PC-3 (cell line): ENCODE measurements around the gene KIAA1614. TPM values are rescaled to one million over a fixed set of nuclear protein-coding genes. Genes with fewer than 3 reads are reported as not detected.

Experiments used
- ATAC-seq: fragments of 200-7000 bp; cut with Tn5 transposase; 2 replicates; pipeline ENCODE4 v1.9.1; 2020; ENCODE audit warnings: mild to moderate bottlenecking, moderate library complexity
- BruUV-seq: library from RNA; stranded (reverse); fragments of 400-500 nt; replicated peaks from 2 replicates; lab custom pipeline; 2021; lab: Mats Ljungman, UMichigan
- CTCF ChIA-PET: fragments of 300-600 bp; sonication (Branson Sonifier 250); formaldehyde crosslinking; loops from one replicate; lab custom pipeline; 2022; ENCODE audit warnings: antibody characterized with exemption; lab: Charles Lee
- POLR2A ChIA-PET: fragments of 300-600 bp; sonication (Branson Sonifier 250); formaldehyde crosslinking; loops from one replicate; lab custom pipeline; 2022; ENCODE audit warnings: antibody characterized with exemption; ENCODE audit not compliant: unreplicated experiment; lab: Charles Lee
- DNase-seq: peaks from one replicate; pipeline ENCODE4 v3.0.0-alpha.2; 2015
- H2AFZ ChIP-seq: fragments of 300-600 bp; sonication (generic); 2 replicates; pipeline ENCODE4 v1.6.0; 2016; ENCODE audit warnings: antibody characterized with exemption, low read length
- H3F3A ChIP-seq: fragments of 300-600 bp; sonication (generic); one replicate; pipeline ENCODE4 v1.6.0; 2017; ENCODE audit warnings: antibody characterized with exemption, low read length, control low read depth, mild to moderate bottlenecking; ENCODE audit not compliant: unreplicated experiment
- H3K27ac ChIP-seq: fragments of 300-600 bp; sonication (generic); 2 replicates; pipeline ENCODE4 v1.5.1; 2016; ENCODE audit warnings: mild to moderate bottlenecking, low read length
- H3K27me3 ChIP-seq: fragments of 300-600 bp; sonication (generic); 2 replicates; pipeline ENCODE4 v1.6.1; 2016; ENCODE audit warnings: low read length, mixed read lengths
- H3K36me3 ChIP-seq: fragments of 300-600 bp; sonication (generic); 2 replicates; pipeline ENCODE4 v1.6.1; 2016; ENCODE audit warnings: low read depth, mixed run types, low read length, mixed read lengths
- H3K4me1 ChIP-seq: fragments of 300-600 bp; sonication (generic); 2 replicates; pipeline ENCODE4 v1.5.1; 2016; ENCODE audit warnings: low read length; ENCODE audit not compliant: insufficient read depth
- H3K4me2 ChIP-seq: fragments of 300-600 bp; sonication (generic); 2 replicates; pipeline ENCODE4 v1.6.0; 2016; ENCODE audit warnings: low read length
- H3K4me3 ChIP-seq: fragments of 300-600 bp; sonication (generic); 2 replicates; pipeline ENCODE4 v1.5.1; 2016; ENCODE audit warnings: mild to moderate bottlenecking, low read length, mixed read lengths
- H3K79me2 ChIP-seq: fragments of 300-600 bp; sonication (generic); 2 replicates; pipeline ENCODE4 v1.6.1; 2017; ENCODE audit warnings: low read length, mixed read lengths
- H3K9ac ChIP-seq: fragments of 300-600 bp; sonication (generic); 2 replicates; pipeline ENCODE4 v1.6.0; 2016; ENCODE audit warnings: mild to moderate bottlenecking, low read length
- H3K9me2 ChIP-seq: fragments of 300-600 bp; sonication (generic); replicated peaks from 2 replicates; pipeline ENCODE4 v1.6.1; 2016; ENCODE audit warnings: mixed run types, low read length, mixed read lengths
- H3K9me3 ChIP-seq: fragments of 300-600 bp; sonication (generic); 2 replicates; pipeline ENCODE4 v1.6.1; 2016; ENCODE audit warnings: low read length, mixed read lengths
- H4K20me1 ChIP-seq: fragments of 300-600 bp; sonication (generic); 2 replicates; pipeline ENCODE4 v1.6.1; 2016; ENCODE audit warnings: low read length, mixed read lengths
- EZH2 ChIP-seq: fragments of 300-600 bp; sonication (generic); IDR thresholded peaks from one replicate; pipeline ENCODE4 v1.6.1; 2017; ENCODE audit warnings: antibody characterized with exemption, mild to moderate bottlenecking, low read length; ENCODE audit not compliant: unreplicated experiment
- EZH2phosphoT487 ChIP-seq: fragments of 300-600 bp; sonication (generic); IDR thresholded peaks from 2 replicates; pipeline ENCODE4 v1.6.1; 2018; ENCODE audit warnings: mild to moderate bottlenecking, antibody characterized with exemption, low read length, borderline replicate concordance
- intact Hi-C: fragments of 100-400 bp; cut with micrococcal nuclease; formaldehyde crosslinking; loops from 2 replicates; pipeline ENCODE4 v1.9.0; 2023
- total RNA-seq: library from RNA; depleted of rRNA; stranded (reverse); fragments of >200 nt; gene quantifications from 2 replicates; pipeline ENCODE4 v1.2.3, GENCODE V29; 2014
- TF ChIP-seq, protein P1 (sequence below): fragments of 300-600 bp; sonication (generic); conservative IDR thresholded peaks from 2 replicates; pipeline ENCODE4 v1.5.1; 2017; ENCODE audit warnings: antibody characterized with exemption, low read depth, mild to moderate bottlenecking, low read length

Gene KIAA1614
- total RNA-seq, 1 experiment from 2014 or later, result not detected

- Histone ChIP-seq H3K9me3 (no peaks in the 10 kb centered on the region), H2AFZ (no peak overlapping the region), H3K27ac (no peak overlapping the region), H3K9me2 (no peaks in the 10 kb centered on the region), H3K4me3 (no peak overlapping the region), H3K36me3 (no peaks in the 10 kb centered on the region), H3F3A (no peaks in the 10 kb centered on the region), H4K20me1 (no peaks in the 10 kb centered on the region), H3K9ac (no peak overlapping the region), H3K4me2 (no peak overlapping the region), H3K4me1 (no peaks in the 10 kb centered on the region), H3K79me2 (no peaks in the 10 kb centered on the region), H3K27me3 (no peaks in the 10 kb centered on the region)
- TF ChIP-seq EZH2 (no peak), EZH2phosphoT487 (no peak)
- TF ChIP-seq, protein P1, sequence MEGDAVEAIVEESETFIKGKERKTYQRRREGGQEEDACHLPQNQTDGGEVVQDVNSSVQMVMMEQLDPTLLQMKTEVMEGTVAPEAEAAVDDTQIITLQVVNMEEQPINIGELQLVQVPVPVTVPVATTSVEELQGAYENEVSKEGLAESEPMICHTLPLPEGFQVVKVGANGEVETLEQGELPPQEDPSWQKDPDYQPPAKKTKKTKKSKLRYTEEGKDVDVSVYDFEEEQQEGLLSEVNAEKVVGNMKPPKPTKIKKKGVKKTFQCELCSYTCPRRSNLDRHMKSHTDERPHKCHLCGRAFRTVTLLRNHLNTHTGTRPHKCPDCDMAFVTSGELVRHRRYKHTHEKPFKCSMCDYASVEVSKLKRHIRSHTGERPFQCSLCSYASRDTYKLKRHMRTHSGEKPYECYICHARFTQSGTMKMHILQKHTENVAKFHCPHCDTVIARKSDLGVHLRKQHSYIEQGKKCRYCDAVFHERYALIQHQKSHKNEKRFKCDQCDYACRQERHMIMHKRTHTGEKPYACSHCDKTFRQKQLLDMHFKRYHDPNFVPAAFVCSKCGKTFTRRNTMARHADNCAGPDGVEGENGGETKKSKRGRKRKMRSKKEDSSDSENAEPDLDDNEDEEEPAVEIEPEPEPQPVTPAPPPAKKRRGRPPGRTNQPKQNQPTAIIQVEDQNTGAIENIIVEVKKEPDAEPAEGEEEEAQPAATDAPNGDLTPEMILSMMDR, result no peak
- DNase-seq (no peak), ATAC-seq (no peak)
- intact Hi-C loops, result no loop called here
- ChIA-PET POLR2A (no interaction called here), CTCF (no interaction called here)
- BruUV-seq, result no TSS peak
Measured at GRCh38 chr1:180923021-180923841, 10.5 kb downstream of the KIAA1614 start.

GRCh38 chr1:180923887-180924286 lies 11.2 kb downstream of the KIAA1614 start:
- Histone ChIP-seq H3K79me2 (no peaks in the 10 kb centered on the region), H3K9me3 (no peaks in the 10 kb centered on the region), H3K4me1 (no peaks in the 10 kb centered on the region), H2AFZ (no peak overlapping the region), H3K4me3 (no peak overlapping the region), H3K9me2 (no peaks in the 10 kb centered on the region), H3F3A (no peaks in the 10 kb centered on the region), H3K27me3 (no peaks in the 10 kb centered on the region), H3K4me2 (no peak overlapping the region), H3K9ac (no peak overlapping the region), H3K27ac (no peak overlapping the region), H3K36me3 (no peaks in the 10 kb centered on the region), H4K20me1 (no peaks in the 10 kb centered on the region)
- ATAC-seq (no peak), DNase-seq (no peak)
- ChIA-PET POLR2A (no interaction called here), CTCF (no interaction called here)
- no TSS peak for BruUV-seq
- TF ChIP-seq EZH2 (no peak), EZH2phosphoT487 (no peak)
- TF ChIP-seq, protein P1, result no peak
- intact Hi-C loops, result no loop called here

- H3K4me2 ChIP-seq, result no peak overlapping the region
- ChIA-PET POLR2A (no interaction called here), CTCF (no interaction called here)
- no peaks in the 10 kb centered on the region for H3K4me1 ChIP-seq
- no peak overlapping the region for H3K4me3 ChIP-seq
- no peaks in the 10 kb centered on the region for H3F3A ChIP-seq
- H2AFZ ChIP-seq, result no peak overlapping the region
- H3K27ac ChIP-seq, result no peak overlapping the region
- ATAC-seq, result no peak
- no peaks in the 10 kb centered on the region for H3K27me3 ChIP-seq
- no peaks in the 10 kb centered on the region for H3K9me2 ChIP-seq
- H3K79me2 ChIP-seq, result no peaks in the 10 kb centered on the region
- H3K9ac ChIP-seq, result no peak overlapping the region
- no peak for DNase-seq
- no peaks in the 10 kb centered on the region for H3K9me3 ChIP-seq
- no peaks in the 10 kb centered on the region for H3K36me3 ChIP-seq
- no TSS peak for BruUV-seq
- H4K20me1 ChIP-seq, result no peaks in the 10 kb centered on the region
- TF ChIP-seq EZH2 (no peak), EZH2phosphoT487 (no peak)
- TF ChIP-seq, protein P1, result no peak
- intact Hi-C loops, result no loop called here
Measured at GRCh38 chr1:180924939-180925338, 12.2 kb downstream of the KIAA1614 start.
